H9 (cell line): ENCODE data around the gene CFAP99. TPM values are rescaled to one million over a fixed set of nuclear protein-coding genes. Genes with fewer than 3 reads are reported as not detected.

Experiments used
- DNase-seq: peaks from one replicate; pipeline ENCODE4 v3.0.0-alpha.2; 2017
- H2AFZ ChIP-seq: one replicate; pipeline ENCODE4 v1.6.1; 2013; ENCODE audit warnings: mild to moderate bottlenecking, low read length, control low read depth, moderate library complexity
- H2AK5ac ChIP-seq: 2 replicates; pipeline ENCODE4 v1.6.1; 2013; ENCODE audit warnings: low read length, control low read depth, mixed read lengths; ENCODE audit not compliant: insufficient read length
- H2BK120ac ChIP-seq: one replicate; pipeline ENCODE4 v1.6.1; 2013; ENCODE audit warnings: low read depth, mild to moderate bottlenecking, low read length, control low read depth, inconsistent platforms; ENCODE audit not compliant: poor library complexity, severe bottlenecking
- H2BK12ac ChIP-seq: 2 replicates; pipeline ENCODE4 v1.6.1; 2013; ENCODE audit warnings: low read length, control low read depth, mixed read lengths, low read depth; ENCODE audit not compliant: insufficient read length
- H2BK15ac ChIP-seq: 2 replicates; pipeline ENCODE4 v1.6.1; 2013; ENCODE audit warnings: low read depth, low read length, control low read depth
- H2BK20ac ChIP-seq: one replicate; pipeline ENCODE4 v1.6.1; 2013; ENCODE audit warnings: low read depth, mild to moderate bottlenecking, low read length, control low read depth, inconsistent platforms; ENCODE audit not compliant: poor library complexity, severe bottlenecking
- H2BK5ac ChIP-seq: 2 replicates; pipeline ENCODE4 v1.6.1; 2013; ENCODE audit warnings: low read length, control low read depth, mixed read lengths; ENCODE audit not compliant: insufficient read length
- H3K14ac ChIP-seq: 2 replicates; pipeline ENCODE4 v1.6.1; 2013; ENCODE audit warnings: low read length, control low read depth; ENCODE audit not compliant: insufficient read depth
- H3K18ac ChIP-seq: 2 replicates; pipeline ENCODE4 v1.6.1; 2013; ENCODE audit warnings: low read depth, mild to moderate bottlenecking, mixed read lengths, low read length, control low read depth; ENCODE audit not compliant: insufficient read length
- H3K23ac ChIP-seq: 2 replicates; pipeline ENCODE4 v1.6.1; 2013; ENCODE audit warnings: low read length, control low read depth, mixed read lengths, low read depth; ENCODE audit not compliant: insufficient read length
- H3K23me2 ChIP-seq: 2 replicates; pipeline ENCODE4 v1.6.1; 2013; ENCODE audit warnings: low read depth, mild to moderate bottlenecking, mixed read lengths, low read length, control low read depth; ENCODE audit not compliant: insufficient read length, poor library complexity, severe bottlenecking
- H3K27ac ChIP-seq: 2 replicates; pipeline ENCODE4 v1.5.1; 2013; ENCODE audit warnings: low read length, control low read depth, mixed read lengths, low read depth; ENCODE audit not compliant: insufficient read length
- H3K27me3 ChIP-seq: 2 replicates; pipeline ENCODE4 v1.6.1; 2013; ENCODE audit warnings: low read length, control low read depth, inconsistent platforms; ENCODE audit not compliant: insufficient read depth
- H3K4ac ChIP-seq: 2 replicates; pipeline ENCODE4 v1.6.1; 2013; ENCODE audit warnings: low read depth, mild to moderate bottlenecking, control low read depth, inconsistent platforms, low read length, moderate library complexity
- H3K4me1 ChIP-seq: 2 replicates; pipeline ENCODE4 v1.6.1; 2013; ENCODE audit warnings: low read length, control low read depth, inconsistent platforms; ENCODE audit not compliant: insufficient read depth
- H3K4me2 ChIP-seq: 2 replicates; pipeline ENCODE4 v1.6.1; 2013; ENCODE audit warnings: low read length, control low read depth, mixed read lengths; ENCODE audit not compliant: insufficient read length, insufficient read depth
- H3K56ac ChIP-seq: 2 replicates; pipeline ENCODE4 v1.6.1; 2013; ENCODE audit warnings: low read depth, mild to moderate bottlenecking, mixed read lengths, low read length, control low read depth; ENCODE audit not compliant: insufficient read length
- H3K79me1 ChIP-seq: 2 replicates; pipeline ENCODE4 v1.6.1; 2013; ENCODE audit warnings: low read depth, mild to moderate bottlenecking, moderate library complexity, low read length, control low read depth, inconsistent platforms; ENCODE audit not compliant: insufficient read depth, poor library complexity, severe bottlenecking
- H3K79me2 ChIP-seq: 2 replicates; pipeline ENCODE4 v1.6.1; 2013; ENCODE audit warnings: low read length, control low read depth, inconsistent platforms; ENCODE audit not compliant: insufficient read depth
- H3K9ac ChIP-seq: 2 replicates; pipeline ENCODE4 v1.6.1; 2013; ENCODE audit warnings: low read length, control low read depth, mixed read lengths; ENCODE audit not compliant: insufficient read length; ENCODE audit errors: extremely low read depth
- H3K9me3 ChIP-seq: one replicate; pipeline ENCODE4 v1.6.1; 2013; ENCODE audit warnings: low read depth, low read length, inconsistent platforms; ENCODE audit not compliant: control insufficient read depth
- H3T11ph ChIP-seq: one replicate; pipeline ENCODE4 v1.6.1; 2013; ENCODE audit warnings: mild to moderate bottlenecking, low read length, control low read depth, inconsistent platforms
- H4K20me1 ChIP-seq: one replicate; pipeline ENCODE4 v1.6.1; 2013; ENCODE audit not compliant: control insufficient read depth, insufficient read length, insufficient read depth
- H4K5ac ChIP-seq: 2 replicates; pipeline ENCODE4 v1.6.1; 2013; ENCODE audit warnings: low read depth, mild to moderate bottlenecking, mixed read lengths, low read length, control low read depth; ENCODE audit not compliant: insufficient read length
- H4K8ac ChIP-seq: replicated peaks from 2 replicates; pipeline ENCODE4 v1.6.1; 2013; ENCODE audit warnings: low read length, control low read depth, mixed read lengths, low read depth; ENCODE audit not compliant: insufficient read length
- H4K91ac ChIP-seq: 2 replicates; pipeline ENCODE4 v1.6.1; 2013; ENCODE audit warnings: low read depth, mild to moderate bottlenecking, moderate library complexity, mixed read lengths, low read length, control low read depth; ENCODE audit not compliant: insufficient read length
- H3K27ac Mint-ChIP-seq, 3 experiments: 2 replicates in 2 of 3; 3 replicates in 1 of 3; pipeline ENCODE4 v1.8.0; 2020 to 2021; ENCODE audit warnings: mixed read lengths in 3 of 3, mild to moderate bottlenecking in 1 of 3, moderate library complexity in 1 of 3
- H3K27me3 Mint-ChIP-seq: 2 replicates; pipeline ENCODE4 v1.8.0; 2021; ENCODE audit warnings: low read depth, mild to moderate bottlenecking, moderate library complexity, mixed read lengths
- H3K36me3 Mint-ChIP-seq, 3 experiments: 2 replicates in 2 of 3; 3 replicates in 1 of 3; pipeline ENCODE4 v1.8.0; 2020 to 2021; ENCODE audit warnings: low read depth in 3 of 3, mixed read lengths in 3 of 3; ENCODE audit not compliant: insufficient read depth in 1 of 3
- H3K4me1 Mint-ChIP-seq, 2 experiments: 2 replicates each; pipeline ENCODE4 v1.8.0; 2020; ENCODE audit warnings: mixed read lengths in 2 of 2
- H3K4me3 Mint-ChIP-seq, 2 experiments: 2 replicates in 1 of 2; 3 replicates in 1 of 2; pipeline ENCODE4 v1.8.0; 2020 to 2021; ENCODE audit warnings: mild to moderate bottlenecking in 2 of 2, mixed read lengths in 2 of 2, moderate library complexity in 1 of 2
- H3K9me3 Mint-ChIP-seq, 2 experiments: 2 replicates in 1 of 2; 3 replicates in 1 of 2; pipeline ENCODE4 v1.8.0; 2020; ENCODE audit warnings: mild to moderate bottlenecking in 2 of 2, mixed read lengths in 2 of 2, moderate library complexity in 1 of 2
- WGBS: extraction: QIAGEN DNeasy Blood & Tissue Kit; methylation state at CpG from one replicate; pipeline ENCODE4 v1.1.7; 2013; ENCODE audit warnings: missing lambda C conversion rate, low lambda C conversion rate, mixed read lengths; ENCODE audit not compliant: insufficient read length; ENCODE audit errors: extremely low coverage; 5-methylcytosine and 5-hydroxymethylcytosine counted together
- total RNA-seq: library from RNA; stranded (reverse); gene quantifications from 2 replicates; pipeline ENCODE4 v1.2.1, GENCODE V29; 2021
- TF ChIP-seq, protein P1 (sequence below): fragments of 200-600 bp; sonication (generic); conservative IDR thresholded peaks from 3 replicates; pipeline ENCODE4 v1.8.0; 2021; ENCODE audit warnings: antibody characterized with exemption, mild to moderate bottlenecking

The CFAP99 gene
- total RNA-seq, 1 experiment from 2014 or later, result 0.35 TPM

- Mint-ChIP-seq H3K9me3 (no peaks in the 10 kb centered on the region; a peak in 1 of 5 replicates), H3K4me3 (no peak overlapping the region), H3K27ac (peak overlapping the region in 2 of 3 experiments; percentile 20 to 74; a peak in 4 of 7 replicates), H3K27me3 (no peaks in the 10 kb centered on the region), H3K36me3 (peaks cover 45 to 72% (median 64%) of the 10 kb centered on the region in 3 experiments), H3K4me1 (no peaks in the 10 kb centered on the region; a peak in 1 of 4 replicates)
- no peak overlapping the region for H2BK12ac ChIP-seq
- H3K14ac ChIP-seq, result no peak overlapping the region
- H3K79me2 ChIP-seq, result no peaks in the 10 kb centered on the region
- H3K56ac ChIP-seq, result no peak overlapping the region
- H3T11ph ChIP-seq, result no peak overlapping the region
- no peak overlapping the region for H3K23ac ChIP-seq
- H2BK15ac ChIP-seq, result no peak overlapping the region
- H4K20me1 ChIP-seq, result no peaks in the 10 kb centered on the region
- WGBS, result no CpG with 5 or more reads among the region's 7 CpGs
- no peaks in the 10 kb centered on the region for H3K4me1 ChIP-seq
- no peaks in the 10 kb centered on the region for H3K27me3 ChIP-seq
- TF ChIP-seq, protein P1, sequence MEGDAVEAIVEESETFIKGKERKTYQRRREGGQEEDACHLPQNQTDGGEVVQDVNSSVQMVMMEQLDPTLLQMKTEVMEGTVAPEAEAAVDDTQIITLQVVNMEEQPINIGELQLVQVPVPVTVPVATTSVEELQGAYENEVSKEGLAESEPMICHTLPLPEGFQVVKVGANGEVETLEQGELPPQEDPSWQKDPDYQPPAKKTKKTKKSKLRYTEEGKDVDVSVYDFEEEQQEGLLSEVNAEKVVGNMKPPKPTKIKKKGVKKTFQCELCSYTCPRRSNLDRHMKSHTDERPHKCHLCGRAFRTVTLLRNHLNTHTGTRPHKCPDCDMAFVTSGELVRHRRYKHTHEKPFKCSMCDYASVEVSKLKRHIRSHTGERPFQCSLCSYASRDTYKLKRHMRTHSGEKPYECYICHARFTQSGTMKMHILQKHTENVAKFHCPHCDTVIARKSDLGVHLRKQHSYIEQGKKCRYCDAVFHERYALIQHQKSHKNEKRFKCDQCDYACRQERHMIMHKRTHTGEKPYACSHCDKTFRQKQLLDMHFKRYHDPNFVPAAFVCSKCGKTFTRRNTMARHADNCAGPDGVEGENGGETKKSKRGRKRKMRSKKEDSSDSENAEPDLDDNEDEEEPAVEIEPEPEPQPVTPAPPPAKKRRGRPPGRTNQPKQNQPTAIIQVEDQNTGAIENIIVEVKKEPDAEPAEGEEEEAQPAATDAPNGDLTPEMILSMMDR, result no peak
- no peak overlapping the region for H2BK5ac ChIP-seq
- H4K8ac ChIP-seq, result no peak overlapping the region
- no peak overlapping the region for H3K9ac ChIP-seq
- H3K9me3 ChIP-seq, result no peaks in the 10 kb centered on the region
- H2AK5ac ChIP-seq, result no peak overlapping the region
- H3K4ac ChIP-seq, result no peak overlapping the region
- H4K91ac ChIP-seq, result no peak overlapping the region
- H2BK20ac ChIP-seq, result no peak overlapping the region
- H3K79me1 ChIP-seq, result peaks cover 9% of the 10 kb centered on the region
- no peak overlapping the region for H2AFZ ChIP-seq
- H3K27ac ChIP-seq, result no peak overlapping the region
- H3K4me2 ChIP-seq, result no peak overlapping the region
- H3K23me2 ChIP-seq, result no peaks in the 10 kb centered on the region
- no peak overlapping the region for H3K18ac ChIP-seq
- H4K5ac ChIP-seq, result no peak overlapping the region
- DNase-seq, result no peak
- no peak overlapping the region for H2BK120ac ChIP-seq
These were observed 89.1 kb downstream of the CFAP99 start for GRCh38 chr4:2507855-2508254.
